OCI-LY3 (cell line): Measurements from ENCODE around the gene SCN8A.
A peak's percentile ranks its signal among the peaks of the same experiment; 100 is the strongest.
"Not testable (repeated sequence)": the region's sequence is repeated elsewhere in the genome, so short reads cannot be mapped to it uniquely, and the experiment has no call there.

Source experiments
- H2AFZ ChIP-seq: fragments of 200-600, 300-600 bp; shearing (Covaris generic); 2 replicates; pipeline ENCODE4 v1.6.0; 2014; ENCODE audit warnings: antibody characterized with exemption, low read depth, low read length
- H3K27ac ChIP-seq: fragments of 200-600, 300-600 bp; sonication (generic); 2 replicates; pipeline ENCODE4 v1.5.1; 2014; ENCODE audit warnings: mild to moderate bottlenecking, low read length, moderate library complexity, mixed read lengths
- H3K27me3 ChIP-seq: fragments of 200-600, 300-600 bp; sonication (generic); 2 replicates; pipeline ENCODE4 v1.6.1; 2014; ENCODE audit warnings: low read depth, low read length, mixed read lengths
- H3K36me3 ChIP-seq: fragments of 200-600, 300-600 bp; sonication (generic); replicated peaks from 2 replicates; pipeline ENCODE3; 2014; ENCODE audit warnings: low read depth, low read length, mixed read lengths
- H3K4me1 ChIP-seq: fragments of 300-600, 200-600 bp; sonication (generic); 2 replicates; pipeline ENCODE4 v1.6.1; 2014; ENCODE audit warnings: low read length, mixed read lengths
- H3K4me2 ChIP-seq: fragments of 200-600, 300-600 bp; sonication (generic); 2 replicates; pipeline ENCODE4 v1.6.1; 2014; ENCODE audit warnings: low read length, mixed read lengths
- H3K4me3 ChIP-seq: fragments of 300-600, 200-600 bp; sonication (generic); 2 replicates; pipeline ENCODE4 v1.5.1; 2014; ENCODE audit warnings: antibody characterized with exemption, mild to moderate bottlenecking, low read length, moderate library complexity
- H3K79me2 ChIP-seq: fragments of 300-600, 200-600 bp; shearing (Covaris generic); 2 replicates; pipeline ENCODE4 v1.6.1; 2014; ENCODE audit warnings: mild to moderate bottlenecking, low read length, mixed read lengths
- H3K9ac ChIP-seq: fragments of 300-600, 200-600 bp; shearing (Covaris generic); 2 replicates; pipeline ENCODE4 v1.6.0; 2014; ENCODE audit warnings: mild to moderate bottlenecking, low read length, moderate library complexity
- H3K9me3 ChIP-seq: fragments of 200-600, 300-600 bp; shearing (Covaris generic); 2 replicates; pipeline ENCODE4 v1.6.1; 2014; ENCODE audit warnings: low read length, mixed read lengths; ENCODE audit not compliant: insufficient read depth
- H4K20me1 ChIP-seq: fragments of 200-600, 300-600 bp; sonication (generic); 2 replicates; pipeline ENCODE4 v1.6.1; 2016; ENCODE audit warnings: low read length, mixed read lengths; ENCODE audit not compliant: insufficient read depth
- EZH2phosphoT487 ChIP-seq: fragments of 200-600 bp; shearing (Covaris generic); IDR thresholded peaks from 2 replicates; pipeline ENCODE4 v1.6.1; 2018; ENCODE audit warnings: antibody characterized with exemption, mixed run types, low read depth
- TF ChIP-seq, protein P1 (sequence below): fragments of 200-600, 300-600 bp; sonication (generic); IDR thresholded peaks from 2 replicates; pipeline ENCODE4 v1.5.1; 2014; ENCODE audit warnings: antibody characterized with exemption, low read length, low read depth

SCN8A gene

DNA sequence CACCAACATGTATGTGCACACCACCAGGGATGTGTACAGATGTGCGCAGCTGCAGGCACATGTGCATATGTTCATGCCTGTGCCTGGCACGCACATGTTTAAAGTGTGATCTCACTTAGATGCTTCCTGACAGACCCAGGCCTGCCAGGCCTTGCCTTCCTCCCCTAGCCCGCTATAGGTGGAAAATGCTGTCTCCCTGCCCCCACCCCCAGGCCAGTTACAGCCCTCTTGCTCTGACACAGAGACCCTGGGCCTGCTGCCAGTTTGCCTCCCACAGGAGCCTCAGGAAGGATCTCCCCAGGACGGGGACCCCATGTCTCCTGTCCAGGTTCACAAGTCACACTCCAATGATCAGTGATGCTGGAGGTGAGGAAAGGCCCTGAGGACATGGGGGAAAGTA, 235.8 kb downstream of the SCN8A start:
- Histone ChIP-seq H3K9me3 (no peaks in the 10 kb centered on the region), H3K79me2 (no peaks in the 10 kb centered on the region), H3K4me3 (no peak overlapping the region), H3K36me3 (no peaks in the 10 kb centered on the region), H3K4me1 (0 out of 2 replicates have a peak, but pooled peaks cover 6% of the 10 kb centered on the region), H3K9ac (no peak overlapping the region), H3K27ac (no peak overlapping the region), H3K4me2 (no peak overlapping the region), H4K20me1 (no peaks in the 10 kb centered on the region), H3K27me3 (peaks cover 14% of the 10 kb centered on the region), H2AFZ (no peak overlapping the region)
- TF ChIP-seq, protein P1, sequence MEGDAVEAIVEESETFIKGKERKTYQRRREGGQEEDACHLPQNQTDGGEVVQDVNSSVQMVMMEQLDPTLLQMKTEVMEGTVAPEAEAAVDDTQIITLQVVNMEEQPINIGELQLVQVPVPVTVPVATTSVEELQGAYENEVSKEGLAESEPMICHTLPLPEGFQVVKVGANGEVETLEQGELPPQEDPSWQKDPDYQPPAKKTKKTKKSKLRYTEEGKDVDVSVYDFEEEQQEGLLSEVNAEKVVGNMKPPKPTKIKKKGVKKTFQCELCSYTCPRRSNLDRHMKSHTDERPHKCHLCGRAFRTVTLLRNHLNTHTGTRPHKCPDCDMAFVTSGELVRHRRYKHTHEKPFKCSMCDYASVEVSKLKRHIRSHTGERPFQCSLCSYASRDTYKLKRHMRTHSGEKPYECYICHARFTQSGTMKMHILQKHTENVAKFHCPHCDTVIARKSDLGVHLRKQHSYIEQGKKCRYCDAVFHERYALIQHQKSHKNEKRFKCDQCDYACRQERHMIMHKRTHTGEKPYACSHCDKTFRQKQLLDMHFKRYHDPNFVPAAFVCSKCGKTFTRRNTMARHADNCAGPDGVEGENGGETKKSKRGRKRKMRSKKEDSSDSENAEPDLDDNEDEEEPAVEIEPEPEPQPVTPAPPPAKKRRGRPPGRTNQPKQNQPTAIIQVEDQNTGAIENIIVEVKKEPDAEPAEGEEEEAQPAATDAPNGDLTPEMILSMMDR, result no peak
- TF ChIP-seq EZH2phosphoT487, result no peak

DNA sequence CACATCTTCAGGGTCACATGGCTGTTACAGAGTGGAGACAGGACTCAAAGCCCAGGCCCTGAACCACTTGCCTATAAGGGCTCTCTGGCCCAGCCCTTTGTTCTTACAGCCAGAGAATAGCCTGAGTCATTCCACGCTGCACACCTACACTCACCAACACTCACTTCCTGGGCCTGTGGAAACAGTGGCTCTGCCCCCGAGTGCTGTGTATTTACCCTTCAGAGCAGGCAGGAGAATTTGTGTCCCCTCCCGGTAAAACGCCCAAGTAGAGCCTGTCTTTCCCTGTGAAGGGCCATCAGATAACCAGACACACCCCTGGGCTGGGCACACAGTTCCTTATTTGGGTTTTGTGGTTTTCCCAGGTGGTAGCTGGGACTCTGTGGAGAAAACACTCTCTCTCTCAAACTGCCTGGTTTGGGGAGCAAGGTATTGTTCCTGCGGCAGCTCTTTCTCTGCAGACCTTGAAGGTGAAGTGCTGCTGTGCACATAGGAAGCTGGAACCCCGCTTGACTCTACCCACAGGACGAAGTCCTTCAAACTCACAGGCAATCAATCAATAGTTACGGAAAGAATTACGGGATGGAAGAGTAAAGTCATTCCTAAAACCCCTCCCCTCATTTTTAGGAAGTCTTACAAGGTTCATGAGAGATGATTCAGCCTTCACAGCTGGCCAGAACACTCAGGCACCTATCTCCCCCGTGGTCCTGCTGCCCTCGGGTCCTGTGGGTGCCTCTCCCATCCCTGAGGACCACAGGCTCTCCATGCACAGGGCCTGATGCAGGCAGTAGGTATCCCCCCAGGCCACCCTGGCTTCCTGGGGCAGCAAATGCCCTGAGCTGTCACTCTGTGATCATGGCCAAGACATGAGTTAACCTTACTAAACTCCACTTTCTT, 237.1 kb downstream of the SCN8A start:
- H3K4me1 ChIP-seq, result peaks cover 15% of the 10 kb centered on the region
- peak overlapping the region; percentile 40; the same call in 1 of the 2 replicates for H2AFZ ChIP-seq
- H3K27ac ChIP-seq, result no peak overlapping the region
- no peaks in the 10 kb centered on the region for H3K9me3 ChIP-seq
- no peaks in the 10 kb centered on the region for H3K36me3 ChIP-seq
- H3K4me3 ChIP-seq, result no peak overlapping the region
- TF ChIP-seq, protein P1, result no peak
- no peak for TF ChIP-seq EZH2phosphoT487
- H3K79me2 ChIP-seq, result no peaks in the 10 kb centered on the region
- H4K20me1 ChIP-seq, result no peaks in the 10 kb centered on the region
- H3K9ac ChIP-seq, result no peak overlapping the region
- H3K4me2 ChIP-seq, result no peak overlapping the region
- peaks cover 26% of the 10 kb centered on the region for H3K27me3 ChIP-seq

DNA sequence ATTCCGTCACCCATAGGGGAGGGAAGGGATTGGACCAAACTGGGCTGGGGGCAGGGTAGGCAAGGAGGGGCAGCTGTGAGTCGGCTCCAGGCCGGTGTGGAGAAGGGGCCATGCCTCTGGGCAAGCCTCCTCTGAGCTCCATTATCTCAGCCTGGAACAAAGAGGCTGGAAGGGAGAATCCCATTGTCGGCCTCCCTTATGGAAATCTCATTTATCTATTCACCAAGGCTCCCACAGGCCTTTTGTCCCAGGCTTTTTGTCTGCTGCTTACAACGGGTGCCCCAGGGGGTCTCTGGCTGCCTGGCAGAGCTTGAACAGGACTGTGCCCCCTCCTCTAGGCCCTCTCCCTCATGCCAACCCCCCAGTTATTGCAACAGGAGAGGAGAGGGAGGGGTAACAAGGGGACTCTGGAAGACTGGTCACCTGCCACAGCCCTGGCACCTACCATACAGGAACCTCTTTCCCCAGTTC, 238.0 kb downstream of the SCN8A start:
- H3K4me3 ChIP-seq, result no peak overlapping the region
- peaks cover 34% of the 10 kb centered on the region for H3K27me3 ChIP-seq
- H3K4me2 ChIP-seq, result no peak overlapping the region
- no peaks in the 10 kb centered on the region for H4K20me1 ChIP-seq
- no peak overlapping the region for H3K27ac ChIP-seq
- TF ChIP-seq, protein P1, result no peak
- TF ChIP-seq EZH2phosphoT487, result no peak
- H3K79me2 ChIP-seq, result no peaks in the 10 kb centered on the region
- H3K9ac ChIP-seq, result no peak overlapping the region
- H3K36me3 ChIP-seq, result no peaks in the 10 kb centered on the region
- no peak overlapping the region for H2AFZ ChIP-seq
- peaks cover 15% of the 10 kb centered on the region for H3K4me1 ChIP-seq
- no peaks in the 10 kb centered on the region for H3K9me3 ChIP-seq

DNA sequence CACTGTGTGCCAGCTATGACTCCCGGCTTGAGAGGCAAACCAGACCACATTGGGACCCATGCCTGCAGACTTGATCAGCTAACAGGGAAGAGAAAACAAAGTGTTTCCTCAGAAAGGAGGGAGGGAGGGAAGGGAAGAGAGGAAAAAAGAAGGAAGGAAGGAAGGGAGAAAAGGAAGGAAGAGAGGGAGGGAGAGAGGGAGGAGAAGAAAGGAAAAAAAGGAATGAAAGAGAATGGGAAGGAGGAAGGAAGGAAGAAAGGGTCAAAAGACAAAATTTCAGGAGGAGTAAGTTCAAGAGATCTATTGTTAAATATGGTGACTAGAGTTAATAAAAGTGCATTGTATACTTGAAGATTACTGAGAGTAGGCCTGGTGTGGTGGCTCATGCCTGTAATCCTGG, 238.6 kb downstream of the SCN8A start:
- Histone ChIP-seq H3K4me1 (peaks cover 15% of the 10 kb centered on the region), H3K4me2 (no peak overlapping the region), H2AFZ (no peak overlapping the region), H4K20me1 (no peaks in the 10 kb centered on the region), H3K27ac (no peak overlapping the region), H3K36me3 (no peaks in the 10 kb centered on the region), H3K79me2 (no peaks in the 10 kb centered on the region), H3K9ac (no peak overlapping the region), H3K9me3 (no peaks in the 10 kb centered on the region), H3K4me3 (no peak overlapping the region), H3K27me3 (peaks cover 30% of the 10 kb centered on the region)
- TF ChIP-seq, protein P1, result no peak
- TF ChIP-seq EZH2phosphoT487, result no peak

DNA sequence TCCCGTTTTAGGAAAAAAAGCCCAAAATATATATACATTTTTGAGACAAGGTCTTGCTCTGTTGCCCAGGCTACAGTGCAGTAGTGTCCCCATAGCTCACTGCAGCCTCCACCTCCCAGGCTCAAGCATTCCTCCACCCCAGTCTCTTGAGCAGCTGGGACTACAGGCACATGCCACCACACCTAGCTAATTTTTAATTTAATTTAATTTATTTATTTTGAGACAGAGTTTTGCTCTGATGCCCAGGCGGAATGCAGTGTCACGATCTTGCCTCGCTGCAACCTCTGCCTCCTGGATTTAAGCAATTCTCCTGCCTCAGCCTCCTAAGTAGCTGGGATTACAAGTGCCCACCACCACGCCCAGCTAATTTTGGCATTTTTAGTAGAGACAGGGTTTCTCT, 240.8 kb downstream of the SCN8A start:
- Histone ChIP-seq H3K27me3 (peaks cover 30% of the 10 kb centered on the region), H3K4me1 (peaks cover 15% of the 10 kb centered on the region)
- H3K4me2 ChIP-seq, H3K27ac ChIP-seq, H4K20me1 ChIP-seq, H3K9me3 ChIP-seq, H3K36me3 ChIP-seq, H2AFZ ChIP-seq, H3K9ac ChIP-seq, H3K4me3 ChIP-seq, H3K79me2 ChIP-seq: not testable (repeated sequence)
